Neural cell (in vitro differentiated cells): ENCODE measurements around the gene NEDD9. TPM values are rescaled to one million over a fixed set of nuclear protein-coding genes. Genes with fewer than 3 reads are reported as not detected.

ENCODE experiments used
- H2AFZ ChIP-seq: fragments of 200-600, 300-800 bp; sonication (generic), shearing (Covaris generic); 2 replicates; pipeline ENCODE4 v1.6.0; 2014; ENCODE audit warnings: low read depth, mild to moderate bottlenecking, antibody characterized with exemption, low read length, moderate library complexity
- H3F3A ChIP-seq: fragments of 200-600 bp; shearing (Covaris generic); 2 replicates; pipeline ENCODE4 v1.6.1; 2016; ENCODE audit warnings: mild to moderate bottlenecking, moderate library complexity, mixed read lengths, antibody characterized with exemption, low read length; ENCODE audit not compliant: insufficient read depth, poor library complexity, severe bottlenecking
- H3K27ac ChIP-seq: fragments of 200-600, 300-800 bp; sonication (generic), shearing (Covaris generic); 2 replicates; pipeline ENCODE4 v1.5.1; 2014; ENCODE audit warnings: mild to moderate bottlenecking, low read length, moderate library complexity
- H3K27me3 ChIP-seq: fragments of 300-800, 200-600 bp; sonication (generic), shearing (Covaris generic); 2 replicates; pipeline ENCODE4 v1.6.0; 2014; ENCODE audit warnings: mild to moderate bottlenecking, low read depth, low read length, moderate library complexity; ENCODE audit not compliant: insufficient read depth
- H3K36me3 ChIP-seq: fragments of 300-800, 200-600 bp; sonication (generic), shearing (Covaris generic); 2 replicates; pipeline ENCODE4 v1.5.1; 2014; ENCODE audit warnings: mild to moderate bottlenecking, antibody characterized with exemption, low read length, moderate library complexity; ENCODE audit not compliant: insufficient read depth
- H3K4me2 ChIP-seq: fragments of 300-800, 200-600 bp; sonication (generic), shearing (Covaris generic); 2 replicates; pipeline ENCODE4 v1.6.0; 2014; ENCODE audit warnings: mild to moderate bottlenecking, low read length
- H3K4me3 ChIP-seq: fragments of 300-800, 200-600 bp; sonication (generic), shearing (Covaris generic); 2 replicates; pipeline ENCODE4 v1.5.1; 2014; ENCODE audit warnings: mild to moderate bottlenecking, low read length, moderate library complexity
- H3K79me2 ChIP-seq: fragments of 200-600 bp; shearing (Covaris generic); replicated peaks from 2 replicates; pipeline ENCODE4 v1.6.0; 2014; ENCODE audit warnings: mild to moderate bottlenecking, low read length, moderate library complexity; ENCODE audit not compliant: insufficient read depth
- H3K9ac ChIP-seq: fragments of 300-800, 200-600 bp; sonication (generic), shearing (Covaris generic); 2 replicates; pipeline ENCODE4 v1.6.1; 2016; ENCODE audit warnings: mild to moderate bottlenecking, low read length, mixed read lengths
- H3K9me2 ChIP-seq: fragments of 200-600 bp; shearing (Covaris generic); 2 replicates; pipeline ENCODE4 v1.6.1; 2016; ENCODE audit warnings: mild to moderate bottlenecking, low read length, mixed read lengths; ENCODE audit not compliant: insufficient read depth
- H3K9me3 ChIP-seq: fragments of 200-600, 300-800 bp; sonication (generic), shearing (Covaris generic); 2 replicates; pipeline ENCODE4 v1.6.1; 2016; ENCODE audit warnings: mild to moderate bottlenecking, mixed run types, low read length, moderate library complexity, mixed read lengths
- H4K20me1 ChIP-seq: fragments of 200-600 bp; shearing (Covaris generic); 2 replicates; pipeline ENCODE4 v1.6.1; 2016; ENCODE audit warnings: mild to moderate bottlenecking, mixed run types; ENCODE audit not compliant: insufficient read depth
- CTCF ChIP-seq: fragments of 450-650 bp; IDR thresholded peaks from 2 replicates; pipeline ENCODE4 v1.5.1; 2014; ENCODE audit warnings: antibody characterized with exemption, mild to moderate bottlenecking, moderate library complexity; ENCODE audit not compliant: poor library complexity, severe bottlenecking
- EP300 ChIP-seq: fragments of 450-650 bp; conservative IDR thresholded peaks from 2 replicates; pipeline ENCODE4 v1.6.1; 2014; ENCODE audit warnings: antibody characterized with exemption, mild to moderate bottlenecking, moderate library complexity; ENCODE audit not compliant: poor library complexity, severe bottlenecking
- EZH2 ChIP-seq: fragments of 200-600, 300-800 bp; shearing (Covaris generic), sonication (generic); IDR thresholded peaks from 2 replicates; pipeline ENCODE4 v1.6.1; 2014; ENCODE audit warnings: antibody characterized with exemption, low read length, borderline replicate concordance, mild to moderate bottlenecking; ENCODE audit not compliant: insufficient read depth, poor library complexity, severe bottlenecking
- MXI1 ChIP-seq: fragments of 450-650 bp; conservative IDR thresholded peaks from 2 replicates; pipeline ENCODE4 v1.6.1; 2014; ENCODE audit warnings: antibody characterized with exemption, mild to moderate bottlenecking; ENCODE audit not compliant: poor library complexity, severe bottlenecking
- POLR2AphosphoS5 ChIP-seq: IDR thresholded peaks from 2 replicates; pipeline ENCODE4 v1.6.1; 2012
- RAD21 ChIP-seq: fragments of 450-650 bp; conservative IDR thresholded peaks from 2 replicates; pipeline ENCODE4 v1.6.1; 2014; ENCODE audit warnings: antibody characterized with exemption, mild to moderate bottlenecking, moderate library complexity
- REST ChIP-seq: IDR thresholded peaks from 2 replicates; pipeline ENCODE4 v1.6.1; 2012; ENCODE audit warnings: borderline replicate concordance
- SMC3 ChIP-seq: fragments of 450-650 bp; conservative IDR thresholded peaks from 2 replicates; pipeline ENCODE4 v1.6.1; 2014; ENCODE audit warnings: antibody characterized with exemption, mild to moderate bottlenecking, moderate library complexity; ENCODE audit not compliant: poor library complexity
- TAF1 ChIP-seq: IDR thresholded peaks from 2 replicates; pipeline ENCODE4 v1.6.1; 2012; ENCODE audit warnings: low read depth
- polyA plus RNA-seq: library from polyadenylated mRNA; depleted of rRNA; stranded (reverse); fragments of >200 nt; gene quantifications from 2 replicates; pipeline ENCODE4 v1.2.3, GENCODE V29; 2014

Gene NEDD9
- polyA plus RNA-seq, 1 donor from 2014 or later: 0.11 TPM

GRCh38 chr6:11236915-11237314 is 4.4 kb upstream of the NEDD9 start:
- H3K9me2 ChIP-seq: no peaks in the 10 kb centered on the region
- no peaks in the 10 kb centered on the region for H3K36me3 ChIP-seq

GRCh38 chr6:11236076-11236750 is 3.7 kb upstream of the NEDD9 start:
- Histone ChIP-seq H3K9ac (no peak overlapping the region), H3K79me2 (no peaks in the 10 kb centered on the region), H3K4me3 (no peak overlapping the region), H3K9me2 (no peaks in the 10 kb centered on the region), H3K27me3 (no peaks in the 10 kb centered on the region), H3K36me3 (no peaks in the 10 kb centered on the region), H3K9me3 (no peaks in the 10 kb centered on the region), H3K4me2 (no peak overlapping the region), H2AFZ (no peak overlapping the region), H3F3A (peaks cover 2% of the 10 kb centered on the region), H4K20me1 (no peaks in the 10 kb centered on the region), H3K27ac (no peak overlapping the region)
- TF ChIP-seq EZH2 (no peak), REST (no peak), TAF1 (no peak), POLR2AphosphoS5 (no peak), CTCF (no peak)

More at GRCh38 chr6:11236915-11237314, 4.4 kb upstream of the NEDD9 start:
- Histone ChIP-seq H3K4me3 (no peak overlapping the region), H3K27ac (no peak overlapping the region), H3K27me3 (no peaks in the 10 kb centered on the region), H2AFZ (no peak overlapping the region), H4K20me1 (no peaks in the 10 kb centered on the region), H3K4me2 (no peak overlapping the region), H3K9ac (no peak overlapping the region), H3F3A (peaks cover 2% of the 10 kb centered on the region), H3K9me3 (no peaks in the 10 kb centered on the region), H3K79me2 (no peaks in the 10 kb centered on the region)
- TF ChIP-seq MXI1 (no peak), TAF1 (no peak), RAD21 (no peak), CTCF (no peak), REST (no peak), SMC3 (no peak), EZH2 (no peak), EP300 (no peak), POLR2AphosphoS5 (no peak)
